Breast epithelium (tissue), 4 donors: Measurements from ENCODE around the gene RMND5A. TPM values are rescaled to one million over a fixed set of nuclear protein-coding genes. Genes with fewer than 3 reads are reported as not detected.

Experiments used
- DNase-seq, 2 donors: peaks; one replicate each; pipeline ENCODE4 v3.0.0-alpha.2; 2019; ENCODE audit warnings: low spot score in 2 of 2
- H3K27ac ChIP-seq, 2 donors: fragments of 200-600 bp; sonication (generic) in 1 of 2; one replicate each; pipeline ENCODE4 v1.5.1; 2016 to 2019; ENCODE audit warnings: mild to moderate bottlenecking in 1 of 2
- H3K27me3 ChIP-seq, 2 donors: fragments of 200-600 bp; sonication (generic) in 1 of 2; one replicate each; pipeline versions ENCODE4 v1.5.1 to v1.6.0; 2017 to 2019; ENCODE audit warnings: control low read depth in 1 of 2, mild to moderate bottlenecking in 1 of 2
- H3K36me3 ChIP-seq: fragments of 200-600 bp; one replicate; pipeline ENCODE4 v1.5.1; 2019
- H3K4me1 ChIP-seq, 2 donors: fragments of 200-600 bp; sonication (generic); one replicate each; pipeline ENCODE4 v1.5.1; 2016 to 2019; ENCODE audit warnings: control low read depth in 1 of 2
- H3K4me3 ChIP-seq, 3 donors: fragments of 200-600 bp; sonication (generic); 1 replicate in 2 of 3; 2 replicates in 1 of 3; pipeline ENCODE4 v1.5.1; 2016 to 2019; ENCODE audit warnings: mild to moderate bottlenecking in 3 of 3, moderate library complexity in 2 of 3
- H3K9me3 ChIP-seq, 2 donors: fragments of 200-600 bp; sonication (generic) in 1 of 2; one replicate each; pipeline ENCODE4 v1.5.1; 2016 to 2019; ENCODE audit warnings: control low read depth in 1 of 2
- CTCF ChIP-seq, 3 donors: fragments of 450-650 bp; IDR thresholded peaks; one replicate each; pipeline ENCODE4 v1.5.1; 2016 to 2017; ENCODE audit warnings: antibody characterized with exemption in 3 of 3, mild to moderate bottlenecking in 3 of 3, moderate library complexity in 3 of 3
- POLR2A ChIP-seq: fragments of 450-650 bp; IDR thresholded peaks from one replicate; pipeline ENCODE4 v1.6.1; 2016; ENCODE audit warnings: antibody characterized with exemption, mild to moderate bottlenecking, moderate library complexity
- POLR2AphosphoS5 ChIP-seq, 3 donors: sonication (generic); formaldehyde crosslinking; IDR thresholded peaks; one replicate each; pipeline ENCODE4 v1.6.1; 2017; ENCODE audit warnings: antibody characterized with exemption in 3 of 3
- intact Hi-C: fragments of 100-400 bp; cut with DNase I; formaldehyde crosslinking; loops from one replicate; pipeline ENCODE4 v1.15.1; 2023; ENCODE audit warnings: low total_unique reads
- total RNA-seq, 3 donors: library from RNA; depleted of rRNA; stranded (reverse); fragments of >200 nt; gene quantifications; one replicate each; pipeline ENCODE4 v1.1.0, GENCODE V29; 2016

Gene RMND5A
- total RNA-seq, 3 donors from 2014 or later = 41.6 to 61.6 (median 44.3) TPM

DNA sequence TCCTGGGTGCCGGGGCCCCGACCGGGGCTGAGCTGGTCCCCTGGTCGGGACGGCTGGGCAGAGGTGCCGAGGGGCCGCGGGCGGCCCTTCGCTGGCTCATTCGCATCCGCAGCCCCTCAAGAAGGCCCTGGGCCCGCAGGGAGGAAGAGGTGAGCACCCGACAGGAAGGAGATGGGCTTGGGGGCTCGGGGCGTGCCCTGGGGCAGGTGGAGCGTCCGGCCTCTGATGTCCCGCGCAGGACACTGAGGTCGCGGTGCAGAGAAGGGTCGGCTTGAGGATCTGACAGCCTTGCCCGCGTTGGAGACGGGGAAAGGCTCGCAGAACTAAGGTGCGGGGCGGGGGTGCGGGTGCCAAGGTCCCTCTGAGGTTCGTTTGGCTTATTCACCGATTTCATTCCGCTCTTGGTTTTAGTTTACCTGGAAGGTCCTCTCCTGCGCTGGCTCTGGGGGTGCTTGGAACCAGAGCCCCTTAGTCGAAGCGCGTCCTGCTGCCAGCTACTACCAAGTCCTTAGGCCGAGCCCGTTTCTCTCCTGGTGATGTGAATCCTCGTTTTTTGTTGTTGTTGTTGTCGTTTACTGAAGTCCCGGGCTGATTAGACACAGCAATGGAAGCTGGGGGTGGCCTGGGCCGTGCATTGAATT is 89.5 kb downstream of the RMND5A start:
- Histone ChIP-seq H3K27ac (no peak overlapping the region), H3K4me3 (no peak overlapping the region)

DNA sequence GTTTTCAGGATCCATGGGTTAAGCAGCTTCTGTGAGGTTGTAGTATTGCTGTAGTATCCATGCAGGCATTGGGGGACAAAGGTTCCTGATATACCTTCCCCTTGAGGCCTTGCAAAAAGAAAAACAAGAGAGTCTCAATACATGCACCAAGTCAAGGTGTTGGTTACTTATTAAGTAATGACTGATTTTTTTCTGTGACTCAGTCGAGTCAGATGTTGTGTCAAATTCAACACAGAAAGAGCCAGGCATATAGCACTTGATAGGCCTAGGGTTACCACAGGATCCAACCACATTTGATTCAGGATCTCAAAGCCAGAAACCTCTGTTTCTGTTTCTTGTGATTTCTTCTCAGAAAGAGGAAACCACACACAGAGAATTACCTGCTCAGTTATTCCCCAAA is 95.5 kb downstream of the RMND5A start:
- intact Hi-C loops = no loop called here
- H3K9me3 ChIP-seq = no peaks in the 10 kb centered on the region
- H3K27ac ChIP-seq = no peak overlapping the region
- H3K36me3 ChIP-seq = no peaks in the 10 kb centered on the region
- no peak for DNase-seq
- H3K27me3 ChIP-seq = no peaks in the 10 kb centered on the region
- no peak overlapping the region for H3K4me3 ChIP-seq
- no peak for TF ChIP-seq CTCF (IDR thresholded peaks at IDR 0.05)
- TF ChIP-seq POLR2A = no peak
- TF ChIP-seq POLR2AphosphoS5 (IDR thresholded peaks at IDR 0.05) = no peak
- H3K4me1 ChIP-seq = no peaks in the 10 kb centered on the region

More for the DNA sequence above, 89.5 kb downstream of the RMND5A start:
- intact Hi-C loops = no loop called here
- Histone ChIP-seq H3K27me3 (peaks cover 0 to 9% of the 10 kb centered on the region in 2 donors), H3K36me3 (no peaks in the 10 kb centered on the region), H3K4me1 (peaks cover 0 to 5% of the 10 kb centered on the region in 2 donors), H3K9me3 (no peaks in the 10 kb centered on the region)
- TF ChIP-seq POLR2AphosphoS5 (IDR thresholded peaks at IDR 0.05) = no peak
- TF ChIP-seq CTCF (IDR thresholded peaks at IDR 0.05) = no peak
- TF ChIP-seq POLR2A = no peak
- DNase-seq = no peak

DNA sequence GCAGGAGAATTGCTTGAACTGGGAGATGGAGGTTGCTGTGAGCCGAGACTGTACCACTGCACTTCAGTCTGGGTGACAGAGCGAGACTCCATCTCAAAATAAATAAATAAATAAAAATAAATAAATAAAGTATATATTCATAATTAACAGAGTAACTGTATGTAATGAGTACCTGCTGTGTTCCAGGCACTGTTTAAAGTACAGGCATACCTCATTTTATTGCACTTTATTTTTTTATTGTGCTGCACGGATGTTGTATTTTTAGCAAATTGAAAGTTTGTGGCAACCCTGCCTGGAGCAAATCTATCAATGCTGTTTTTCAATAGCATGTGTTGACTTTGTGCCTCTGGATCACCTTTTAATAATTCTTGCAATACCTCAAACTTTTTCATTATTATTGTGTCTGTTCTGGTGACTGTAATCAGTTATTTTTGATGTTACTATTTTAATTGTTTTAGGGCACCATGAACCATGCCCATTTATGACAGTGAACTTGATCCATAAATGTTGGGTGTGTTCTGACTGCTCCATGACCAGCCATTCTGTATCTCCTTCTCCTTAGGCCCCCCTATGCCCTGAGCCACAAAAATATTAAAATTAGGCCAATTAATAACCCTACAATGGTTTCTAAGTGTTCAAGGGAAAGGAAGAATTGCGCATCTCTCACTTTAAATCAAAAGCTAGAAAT is 98.2 kb downstream of the RMND5A start:
- intact Hi-C loops = no loop called here
- H3K27ac ChIP-seq = no peak overlapping the region
- no peak for DNase-seq
- H3K4me1 ChIP-seq = no peaks in the 10 kb centered on the region
- no peak overlapping the region for H3K4me3 ChIP-seq
- no peaks in the 10 kb centered on the region for H3K27me3 ChIP-seq
- TF ChIP-seq CTCF (IDR thresholded peaks at IDR 0.05) = no peak
- no peak for TF ChIP-seq POLR2AphosphoS5 (IDR thresholded peaks at IDR 0.05)
- no peak for TF ChIP-seq POLR2A
- H3K9me3 ChIP-seq = peaks cover 0 to 5% of the 10 kb centered on the region in 2 donors
- no peaks in the 10 kb centered on the region for H3K36me3 ChIP-seq

GRCh38 chr2:86818957-86819356 is 98.9 kb downstream of the RMND5A start:
- no peaks in the 10 kb centered on the region for H3K4me1 ChIP-seq
- H3K27me3 ChIP-seq = no peaks in the 10 kb centered on the region
- no peak overlapping the region for H3K4me3 ChIP-seq
- intact Hi-C loops = no loop called here
- TF ChIP-seq CTCF (IDR thresholded peaks at IDR 0.05) = no peak
- TF ChIP-seq POLR2A = no peak
- TF ChIP-seq POLR2AphosphoS5 (IDR thresholded peaks at IDR 0.05) = no peak
- no peaks in the 10 kb centered on the region for H3K36me3 ChIP-seq
- peaks cover 0 to 5% of the 10 kb centered on the region in 2 donors for H3K9me3 ChIP-seq
- DNase-seq = no peak
- H3K27ac ChIP-seq = no peak overlapping the region

DNA sequence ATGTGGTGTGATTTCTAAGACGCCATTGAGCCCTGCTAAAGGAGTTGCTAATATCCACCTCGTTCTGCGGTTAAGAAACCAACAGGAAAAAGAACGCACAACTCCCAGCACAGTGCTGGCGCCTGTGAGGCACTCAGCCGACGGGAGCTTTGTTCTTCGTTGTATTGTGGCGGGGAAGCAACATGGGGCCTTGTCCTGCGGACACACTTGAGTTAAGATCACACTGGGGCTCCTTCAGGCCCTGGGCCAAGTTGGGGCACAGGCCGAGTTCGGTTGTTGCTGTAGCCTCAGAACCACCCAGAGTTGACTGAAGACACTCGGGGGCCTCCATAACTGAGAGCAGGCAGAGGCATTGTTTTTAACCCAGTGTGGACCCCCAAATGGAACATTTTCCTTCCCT is 101.2 kb downstream of the RMND5A start:
- DNase-seq = no peak
- H3K27me3 ChIP-seq = no peaks in the 10 kb centered on the region
- H3K27ac ChIP-seq = peak overlapping the region; percentile 19 to 38
- H3K4me3 ChIP-seq = peak overlapping the region in 2 of 3 donors; percentile 22 to 34
- intact Hi-C loops = no loop called here
- no peaks in the 10 kb centered on the region for H3K36me3 ChIP-seq
- no peaks in the 10 kb centered on the region for H3K4me1 ChIP-seq
- TF ChIP-seq CTCF (IDR thresholded peaks at IDR 0.05) (no peak), POLR2A (no peak), POLR2AphosphoS5 (IDR thresholded peaks at IDR 0.05) (no peak)
- H3K9me3 ChIP-seq = peaks cover 0 to 5% of the 10 kb centered on the region in 2 donors
